DOHH2 (cell line): ENCODE data around the gene ABTB1.

Experiments
- CTCF ChIP-seq: fragments of 200-600 bp; sonication (generic); IDR thresholded peaks from one replicate; pipeline ENCODE4 v1.5.1; 2014; ENCODE audit warnings: antibody characterized with exemption, mild to moderate bottlenecking, low read depth, low read length; ENCODE audit not compliant: poor library complexity, severe bottlenecking
- EZH2phosphoT487 ChIP-seq: fragments of 200-600 bp; sonication (generic); IDR thresholded peaks from 2 replicates; pipeline ENCODE4 v1.6.1; 2017; ENCODE audit warnings: borderline replicate concordance, mild to moderate bottlenecking, antibody characterized with exemption, low read length, moderate library complexity, mixed read lengths

GRCh38 chr3:127720985-127721935 is 48.5 kb downstream of the ABTB1 start:
- TF ChIP-seq CTCF (no peak), EZH2phosphoT487 (no peak)
